Measurements from ENCODE around the gene ZSCAN26. TPM values are rescaled to one million over a fixed set of nuclear protein-coding genes. Genes with fewer than 3 reads are reported as not detected.
"Not testable (repeated sequence)": the region's sequence is repeated elsewhere in the genome, so short reads cannot be mapped to it uniquely, and the experiment has no call there.

Gene ZSCAN26
- polyA plus RNA-seq, 1 donor: 18.3 TPM

DNA sequence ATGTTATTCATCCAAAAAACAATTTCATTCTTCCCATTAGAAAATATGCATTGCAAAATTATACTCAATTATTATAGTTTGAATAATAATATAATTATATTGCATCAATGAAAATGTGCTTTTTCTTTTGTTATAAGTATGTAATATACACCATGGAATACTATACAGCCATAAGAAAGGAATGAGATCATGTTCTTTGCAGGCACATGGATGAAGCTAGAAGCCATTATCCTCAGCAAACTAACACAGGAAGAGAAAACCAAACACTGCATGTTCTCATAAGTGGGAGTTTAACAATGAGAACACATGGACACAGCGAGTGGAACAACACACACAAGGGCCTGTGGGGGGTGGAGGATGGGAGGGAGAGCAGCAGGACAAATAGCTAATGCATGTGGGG, 9.9 kb upstream of the ZSCAN26 start:
- no peak for DNase-seq (ENCODE audit: low read depth)

DNA sequence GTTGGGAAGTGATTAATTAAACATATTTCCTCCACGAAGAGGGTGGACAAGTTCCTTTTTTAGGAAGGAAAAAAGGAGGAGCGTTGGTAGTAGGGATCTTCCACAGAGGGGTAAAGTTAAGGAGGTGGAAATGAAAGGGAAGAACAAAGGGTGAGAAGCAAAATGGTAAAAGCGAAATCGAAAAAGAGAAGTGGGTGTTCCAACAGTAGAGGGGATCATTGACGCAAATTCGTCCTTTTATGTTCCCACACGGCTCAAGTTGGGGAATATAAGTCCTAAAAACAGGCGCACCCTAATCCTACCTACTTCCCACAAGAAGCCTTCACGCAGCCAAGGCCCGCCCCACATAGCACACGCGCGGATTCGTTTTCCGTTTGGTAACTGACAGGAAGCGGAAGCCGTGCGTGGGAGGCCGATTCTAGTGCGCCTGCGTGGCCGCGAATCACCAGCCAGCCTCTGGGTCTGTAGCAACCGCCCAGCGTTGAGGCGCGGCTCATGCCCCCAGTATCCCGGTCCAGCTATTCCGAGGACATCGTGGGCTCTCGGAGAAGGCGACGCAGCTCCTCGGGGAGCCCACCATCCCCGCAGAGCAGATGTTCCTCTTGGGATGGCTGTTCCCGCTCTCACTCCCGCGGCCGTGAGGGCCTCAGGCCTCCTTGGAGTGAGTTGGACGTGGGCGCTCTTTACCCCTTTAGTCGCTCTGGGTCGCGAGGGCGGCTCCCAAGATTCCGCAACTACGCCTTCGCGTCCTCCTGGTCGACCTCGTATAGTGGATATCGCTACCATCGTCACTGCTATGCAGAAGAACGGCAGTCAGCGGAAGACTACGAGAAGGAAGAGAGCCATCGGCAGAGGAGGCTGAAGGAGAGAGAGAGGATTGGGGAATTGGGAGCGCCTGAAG, 7.8 kb upstream of the ZSCAN26 start, which contains the start of gene NKAPL:
Gene NKAPL (plus strand): TSS at position 421 of the 901 bp plus-strand sequence. CDS start 75 bp downstream, at position 496.
- no peak for DNase-seq (ENCODE audit: low read depth)

DNA sequence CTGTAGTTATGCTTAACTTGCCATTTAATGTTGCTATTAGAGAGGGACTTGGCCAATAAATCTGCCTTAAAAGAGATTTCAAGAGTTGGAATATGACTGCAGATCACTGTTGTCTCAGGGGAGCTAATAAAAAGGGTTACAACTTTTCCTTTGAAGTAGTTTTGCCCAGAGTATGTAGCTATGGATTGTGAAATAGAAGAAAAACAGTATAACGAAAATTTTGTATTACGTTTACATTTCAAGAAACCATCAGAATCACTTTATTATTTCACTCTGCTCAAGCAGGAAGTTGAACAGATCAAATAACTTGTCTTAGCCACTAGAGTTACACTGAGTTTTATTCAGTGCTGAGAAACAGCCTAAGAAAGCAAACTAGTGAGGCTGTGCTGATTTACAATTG, 3.0 kb upstream of the ZSCAN26 start:
- DNase-seq (ENCODE audit: low read depth): no peak

DNA sequence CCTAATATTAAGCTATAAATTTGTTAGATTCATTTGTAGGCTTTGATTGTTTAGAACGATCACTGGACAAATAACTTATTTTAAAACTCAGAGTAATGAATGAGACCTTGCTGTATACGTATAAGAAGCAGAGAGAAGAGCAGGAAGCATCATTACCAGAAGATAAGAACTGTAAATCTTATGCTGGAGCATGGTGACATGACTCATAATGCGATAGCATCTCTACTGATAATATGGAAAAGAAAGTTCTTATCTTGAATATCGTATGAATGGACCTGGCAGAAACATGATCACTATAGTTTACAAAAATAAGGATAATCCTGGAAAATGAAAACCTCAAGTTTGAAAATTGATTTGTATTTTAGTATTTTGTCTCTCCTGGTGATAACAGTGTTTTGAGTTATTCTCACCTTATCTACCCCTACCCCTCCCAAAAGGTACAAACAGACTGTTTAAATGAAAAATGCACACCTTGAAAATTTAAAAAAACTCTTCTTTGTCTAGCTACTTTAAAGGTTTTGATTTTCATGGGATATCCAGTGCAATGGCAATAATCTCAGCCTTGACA, 2.0 kb upstream of the ZSCAN26 start:
- DNase-seq (ENCODE audit: low read depth): no peak

DNA sequence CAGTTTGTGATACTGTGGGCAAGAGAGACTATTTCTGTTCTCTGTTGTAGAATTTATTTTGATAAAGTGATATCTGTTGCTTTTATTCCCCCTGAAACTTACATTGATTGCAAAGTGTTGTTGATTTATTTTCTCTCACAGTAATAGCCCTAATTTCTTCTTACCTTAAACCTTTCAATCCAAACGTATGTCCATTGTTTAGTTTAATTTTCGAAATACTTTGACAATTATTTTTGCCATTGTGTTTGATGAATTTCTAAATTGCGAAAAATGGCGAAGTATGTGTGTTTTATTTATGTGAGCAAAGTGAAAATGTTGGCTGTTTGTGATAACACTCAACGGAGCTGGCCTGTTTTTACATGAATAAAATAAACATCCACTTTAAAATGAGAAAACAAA, 381 bp upstream of the ZSCAN26 start:
- no peak for DNase-seq (ENCODE audit: low read depth)

DNA sequence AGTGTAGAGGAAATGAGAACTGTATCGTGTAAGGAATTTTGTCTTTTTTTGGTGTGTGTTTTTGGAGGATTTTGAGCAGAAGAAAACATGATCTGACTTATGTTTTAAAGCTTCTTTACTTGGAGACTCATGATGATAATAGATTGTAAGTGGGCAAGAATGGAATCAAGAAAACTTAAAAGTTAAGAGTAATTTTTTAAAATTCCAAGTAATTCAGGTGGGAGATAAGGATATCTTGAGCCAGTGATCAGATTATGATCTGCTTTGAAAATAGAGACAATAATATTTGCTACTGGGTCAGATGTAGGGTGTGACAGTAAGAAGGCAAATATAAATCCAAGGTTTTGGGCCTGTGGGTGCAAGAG, 734 bp downstream of the ZSCAN26 start:
- no peak for DNase-seq (ENCODE audit: low read depth)

DNA sequence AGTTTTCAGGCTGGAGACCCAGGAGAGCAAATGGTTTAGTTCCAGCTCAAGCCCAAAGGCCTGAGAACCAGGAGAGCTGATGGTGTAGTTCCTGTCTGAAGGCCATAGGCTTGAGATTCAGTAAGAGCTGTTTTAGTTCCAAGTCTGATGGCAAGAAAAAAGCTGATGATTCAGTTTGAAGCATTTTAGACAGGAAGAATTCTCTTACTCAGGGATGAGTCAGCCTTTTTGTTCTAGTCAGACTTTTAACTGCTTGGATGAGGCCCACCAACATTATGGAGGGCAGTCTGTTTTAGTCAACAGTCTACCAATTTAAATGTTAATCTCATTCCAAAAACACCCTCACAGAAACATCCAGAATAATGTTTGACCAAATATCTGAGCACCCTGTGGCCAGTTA, 2.5 kb downstream of the ZSCAN26 start:
- DNase-seq (ENCODE audit: low read depth): no peak

DNA sequence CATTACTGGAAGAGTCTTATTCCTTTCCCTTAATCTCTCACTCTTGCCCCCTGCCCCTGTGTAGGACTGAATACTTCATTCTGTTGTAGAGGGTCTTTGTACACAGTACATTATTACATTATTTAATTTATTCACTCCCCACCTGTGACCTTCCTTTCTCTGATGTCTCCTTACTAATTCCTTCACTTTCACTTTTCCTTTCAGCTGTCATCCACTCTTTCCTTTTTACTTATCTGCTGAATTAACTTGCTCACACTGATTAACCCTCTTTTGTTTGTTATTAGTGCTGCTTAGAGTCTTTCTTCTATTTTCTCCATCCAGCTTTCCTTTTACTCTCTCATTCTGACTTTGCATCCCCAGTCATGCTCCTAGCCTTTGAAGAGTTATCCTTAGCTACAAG, 7.9 kb downstream of the ZSCAN26 start:
- no peak for DNase-seq (ENCODE audit: low read depth)

DNA sequence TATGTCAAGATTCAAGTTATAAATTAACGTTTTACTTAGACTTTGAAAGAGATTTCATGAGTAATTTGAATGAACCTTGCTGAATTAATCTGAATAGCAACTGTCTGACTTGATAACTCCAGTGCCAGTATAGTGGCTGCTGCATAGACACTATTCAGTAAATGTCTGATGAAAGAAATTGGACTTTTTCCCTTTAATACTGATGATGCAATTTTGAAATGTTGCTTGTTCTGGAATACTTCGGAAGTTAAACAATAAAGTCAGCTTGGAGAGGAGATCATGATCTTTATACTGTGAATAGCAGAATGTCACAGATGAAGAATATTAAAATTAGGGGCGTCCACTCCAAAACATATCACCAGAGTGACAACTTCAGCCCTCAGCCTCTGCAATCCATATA, 10.8 kb downstream of the ZSCAN26 start:
- DNase-seq (ENCODE audit: low read depth): no peak

DNA sequence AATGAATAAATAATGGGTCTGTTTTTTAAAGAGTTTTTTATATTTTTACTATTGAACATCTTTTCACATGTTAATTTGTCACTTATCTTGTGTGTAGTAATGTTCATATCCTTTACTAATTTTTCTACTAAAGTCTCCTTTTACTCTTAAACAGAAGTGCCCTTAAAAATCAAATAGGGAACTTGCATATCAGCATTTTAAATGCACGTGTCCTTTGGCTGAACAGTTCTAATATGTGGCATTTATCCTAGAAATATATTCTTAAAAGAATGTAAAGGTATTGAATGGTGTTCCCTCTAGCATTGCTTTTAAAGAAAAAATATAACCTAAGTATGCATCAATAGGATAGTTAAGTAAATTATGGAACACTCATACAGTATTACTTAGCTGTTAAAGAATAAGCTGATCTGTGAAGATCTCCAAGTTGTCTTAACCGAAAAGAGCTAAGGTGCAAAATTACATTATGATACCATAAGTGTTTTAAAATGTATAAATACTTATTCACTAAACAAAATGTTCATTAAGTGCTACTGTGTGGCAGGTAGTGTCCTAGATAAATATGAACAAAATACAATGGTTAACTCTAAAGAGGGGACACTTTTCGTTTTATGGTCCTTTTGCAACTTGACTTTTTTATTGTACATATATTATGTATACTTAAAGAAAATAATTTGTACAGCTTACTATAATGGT, 13.8 kb downstream of the ZSCAN26 start:
- DNase-seq (ENCODE audit: low read depth): no peak

DNA sequence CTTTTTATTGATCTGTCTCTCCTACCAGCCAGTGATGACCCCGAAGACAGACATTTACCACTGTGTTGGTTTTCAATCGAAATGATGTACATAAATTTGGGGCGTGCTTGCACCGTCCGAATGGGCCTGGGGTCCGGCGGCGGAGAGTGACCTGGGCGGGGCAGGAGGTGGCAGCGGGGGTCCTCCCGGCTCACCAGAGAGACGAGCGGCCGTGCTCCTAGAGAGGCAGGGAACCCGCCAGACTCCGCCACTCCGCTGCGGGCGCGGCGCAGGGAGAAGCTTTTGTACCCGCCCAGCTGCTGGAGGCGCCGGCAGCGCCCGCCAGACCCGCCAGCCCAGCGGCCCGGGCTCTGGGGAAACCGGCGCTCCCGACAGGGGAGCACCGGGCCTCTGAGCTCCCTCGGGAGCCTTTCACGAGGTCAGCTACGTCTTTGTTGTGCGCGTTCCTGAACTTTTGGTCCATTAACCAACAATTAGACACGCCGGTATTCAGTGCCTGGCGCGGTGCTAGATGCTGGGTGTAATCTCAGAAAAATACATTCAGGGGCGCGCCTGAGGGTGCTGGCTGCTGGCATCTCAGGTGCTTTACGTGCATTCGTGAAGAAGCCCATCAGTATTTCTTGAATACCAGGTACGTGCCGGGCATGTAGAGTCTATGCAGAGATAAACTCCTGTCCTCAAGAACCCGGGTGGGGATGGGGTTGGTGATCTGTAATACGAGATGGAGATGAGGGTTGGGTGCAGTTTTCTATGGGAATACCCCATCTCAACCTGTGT, 14.5 kb downstream of the ZSCAN26 start, which contains the start of gene PGBD1:
Gene PGBD1 (plus strand): TSS at position 285 of the 777 bp plus-strand sequence. CDS start 2,242 bp downstream, outside the sequence.
- DNase-seq (ENCODE audit: low read depth): no peak

DNA sequence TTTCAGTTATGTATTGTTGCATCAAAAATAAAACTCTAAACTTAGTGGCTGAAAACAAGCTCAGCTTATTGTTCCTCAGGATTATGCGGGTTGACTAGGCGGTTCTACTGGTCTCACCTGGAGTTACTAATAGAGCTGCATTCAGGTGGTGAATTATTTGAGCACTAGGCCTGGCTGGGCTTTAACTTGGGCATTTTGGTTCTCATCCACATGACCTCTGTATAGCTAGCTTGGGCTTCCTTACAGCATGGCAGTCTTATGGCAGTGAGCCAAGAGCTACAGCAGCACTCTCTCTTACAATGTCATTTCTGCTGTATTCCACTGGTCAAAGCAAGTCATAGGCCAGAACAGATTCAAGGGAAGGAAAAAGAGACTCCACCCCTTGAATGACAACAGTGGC, 16.0 kb downstream of the ZSCAN26 start:
- DNase-seq (ENCODE audit: low read depth): no peak

DNA sequence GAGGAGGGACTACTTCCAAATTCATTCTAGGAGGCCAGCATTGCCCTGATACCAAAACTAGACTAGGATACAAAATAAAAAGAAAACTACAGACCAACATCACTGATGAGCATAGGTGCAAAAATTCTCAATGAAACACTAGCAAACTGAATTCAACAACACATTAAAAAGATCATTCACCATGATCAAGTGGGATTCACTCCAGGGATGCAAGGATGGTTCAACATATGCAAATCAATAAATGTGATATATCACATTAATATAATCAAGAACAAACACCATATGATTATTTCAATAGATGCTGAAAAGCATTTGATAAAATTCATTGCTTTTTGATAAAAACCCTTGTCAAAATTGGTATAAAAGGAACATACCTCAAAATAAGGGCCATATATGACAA, 24.6 kb downstream of the ZSCAN26 start:
- DNase-seq (ENCODE audit: low read depth): no peak

DNA sequence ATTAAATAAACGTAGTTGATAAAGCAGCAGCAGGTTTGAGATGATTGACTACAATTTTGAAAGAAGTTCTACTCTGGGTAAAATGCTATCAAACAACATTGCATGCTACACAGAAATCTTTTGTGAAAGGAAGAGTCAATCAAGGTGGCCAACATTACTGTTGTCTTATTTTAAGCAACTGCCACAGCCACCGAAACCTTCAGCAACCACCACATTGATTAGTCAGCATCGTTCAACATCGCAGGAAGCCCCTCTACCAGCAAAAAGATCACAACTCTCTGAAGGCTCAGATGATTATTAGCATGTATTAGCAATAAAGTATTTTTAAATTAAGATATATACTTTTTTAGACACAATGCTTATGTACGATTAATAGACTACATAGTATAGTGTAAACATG, 28.4 kb downstream of the ZSCAN26 start:
- DNase-seq (ENCODE audit: low read depth): no peak

DNA sequence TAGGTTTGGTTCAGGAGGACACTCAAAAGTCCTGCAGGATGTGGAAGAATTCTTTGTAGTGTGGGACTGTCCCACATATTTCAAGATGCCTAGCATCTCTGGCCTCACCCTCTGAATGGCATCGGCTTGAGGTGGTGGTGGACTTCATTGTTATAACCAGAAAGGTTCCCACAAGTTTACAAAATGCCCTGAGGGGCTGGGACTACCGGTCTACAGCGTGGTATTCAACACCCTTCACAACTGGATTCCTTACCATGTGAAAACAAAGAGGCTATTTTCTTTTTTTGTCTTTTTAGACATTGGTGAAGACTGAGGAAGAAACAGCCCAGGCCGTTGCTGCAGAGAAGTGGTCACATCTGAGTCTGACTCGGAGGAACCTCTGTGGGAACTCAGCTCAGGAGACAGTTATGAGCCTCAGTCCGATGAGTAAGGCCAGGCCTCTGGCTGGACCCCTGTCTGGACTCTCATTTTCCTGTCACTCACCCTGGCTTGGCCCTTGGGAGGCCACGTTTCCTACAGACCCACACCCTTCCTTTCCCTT, 29.6 kb downstream of the ZSCAN26 start:
- no peak for DNase-seq (ENCODE audit: low read depth)

DNA sequence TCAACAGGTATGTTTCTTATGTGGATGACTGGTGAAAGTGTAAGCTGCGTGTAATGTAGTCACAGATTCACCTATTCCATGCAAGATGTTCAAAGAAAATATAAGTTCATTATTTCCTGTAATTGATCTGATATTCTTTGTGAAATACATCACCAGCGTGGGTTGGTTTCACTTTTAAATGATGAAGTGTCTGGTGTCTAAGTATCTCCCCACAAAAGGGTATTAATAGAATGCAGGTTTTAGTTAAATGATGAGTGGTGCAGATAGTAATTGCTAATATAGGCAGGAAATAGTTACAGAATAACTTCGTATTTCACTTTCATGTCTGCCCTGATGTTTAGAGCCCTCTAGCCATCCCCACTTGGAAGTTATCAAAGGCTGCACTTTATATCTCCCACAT, 36.6 kb downstream of the ZSCAN26 start:
- no peak for DNase-seq (ENCODE audit: low read depth)

DNA sequence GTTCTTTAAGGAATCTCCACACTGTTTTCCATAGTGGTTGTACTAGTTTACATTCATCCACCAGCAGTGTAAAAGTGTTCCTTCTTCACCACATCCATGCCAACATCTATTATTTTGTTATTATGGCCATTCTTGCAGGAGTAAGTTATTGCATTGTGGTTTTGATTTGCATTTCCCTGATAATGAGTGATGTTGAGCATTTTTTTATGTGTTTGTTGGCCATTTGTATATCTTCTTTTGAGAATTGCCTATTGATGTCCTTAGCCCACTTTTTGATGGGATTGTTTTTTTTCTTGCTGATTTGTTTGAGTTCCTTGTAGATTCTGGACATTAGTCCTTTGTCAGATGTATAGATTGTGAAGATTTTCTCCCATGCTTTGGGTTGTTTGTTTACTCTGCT, 39.4 kb downstream of the ZSCAN26 start:
- not testable (repeated sequence) for DNase-seq (ENCODE audit: low read depth)

DNA sequence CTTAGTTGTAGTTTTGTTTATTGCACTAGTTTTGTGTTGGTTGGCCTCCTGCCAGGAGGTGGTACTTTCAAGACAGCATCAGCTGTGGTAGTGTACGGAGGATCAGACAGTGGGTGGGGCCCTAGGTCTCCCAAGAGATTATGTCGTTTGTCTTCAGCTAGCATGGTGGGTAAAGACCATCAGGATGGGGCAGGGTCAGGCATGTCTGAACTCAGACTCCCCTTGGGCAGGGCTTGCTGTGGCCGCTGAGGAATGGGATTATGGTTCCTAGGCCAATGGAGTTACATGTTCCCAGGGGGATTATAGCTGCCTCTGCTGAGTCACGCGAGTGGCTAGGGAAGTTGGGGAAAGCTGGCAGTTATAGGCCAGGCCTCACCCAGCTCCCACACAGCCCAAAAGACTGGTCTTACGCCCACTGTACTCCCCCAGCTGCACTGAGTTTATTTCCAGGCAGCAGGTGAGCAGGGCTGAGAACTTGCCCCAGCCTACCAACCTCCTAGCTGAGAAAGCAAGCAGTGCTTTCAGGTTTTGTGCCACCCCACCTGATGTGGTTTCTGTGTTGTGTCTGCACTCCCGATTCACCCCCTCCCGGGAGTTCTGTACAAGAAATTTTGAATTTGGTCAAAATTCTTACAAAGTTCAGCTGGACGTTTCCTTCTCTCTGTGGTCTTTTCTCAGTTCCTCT, 44.3 kb downstream of the ZSCAN26 start:
- DNase-seq (ENCODE audit: low read depth): no peak

DNA sequence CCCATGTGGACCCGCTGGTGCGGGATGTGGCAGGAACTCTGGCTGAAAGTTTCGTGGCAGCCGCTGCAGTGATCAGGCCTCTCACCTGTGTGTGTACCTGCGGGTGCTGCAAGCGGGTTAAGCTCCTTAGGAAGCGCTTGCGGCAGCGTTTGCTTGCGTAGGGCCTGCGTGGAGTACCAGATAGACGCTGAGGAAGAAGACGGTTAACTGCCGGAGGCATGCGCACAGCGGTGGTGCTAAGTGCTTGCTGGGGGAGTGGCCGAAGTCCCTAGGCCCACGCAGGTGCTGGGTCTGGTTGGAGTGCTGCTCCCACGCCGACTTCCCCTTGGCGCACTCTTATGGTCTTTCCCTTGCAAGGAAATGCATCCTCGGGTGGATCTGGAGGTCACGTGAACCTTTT, 46.0 kb downstream of the ZSCAN26 start:
- DNase-seq (ENCODE audit: low read depth): no peak

DNA sequence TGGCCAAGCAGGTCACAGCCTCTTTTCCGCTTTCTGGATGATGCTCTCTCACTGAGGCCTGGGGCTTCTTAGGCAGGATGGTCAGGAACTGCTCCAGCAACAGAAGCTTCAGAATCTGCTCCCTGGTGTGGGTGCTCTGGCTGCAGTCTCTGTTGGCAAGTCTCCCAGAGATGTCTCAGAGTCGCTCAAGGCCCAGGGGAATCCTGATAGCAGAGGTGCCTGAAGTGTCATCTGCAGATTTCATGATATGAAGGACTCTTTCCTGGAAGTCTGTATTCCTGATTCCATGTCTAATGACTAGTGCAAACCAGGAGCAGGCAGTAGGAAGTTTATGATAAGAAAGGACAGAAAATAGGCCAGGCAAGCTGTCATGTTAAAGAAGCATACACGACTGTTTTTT, 48.7 kb downstream of the ZSCAN26 start:
- no peak for DNase-seq (ENCODE audit: low read depth)

DNA sequence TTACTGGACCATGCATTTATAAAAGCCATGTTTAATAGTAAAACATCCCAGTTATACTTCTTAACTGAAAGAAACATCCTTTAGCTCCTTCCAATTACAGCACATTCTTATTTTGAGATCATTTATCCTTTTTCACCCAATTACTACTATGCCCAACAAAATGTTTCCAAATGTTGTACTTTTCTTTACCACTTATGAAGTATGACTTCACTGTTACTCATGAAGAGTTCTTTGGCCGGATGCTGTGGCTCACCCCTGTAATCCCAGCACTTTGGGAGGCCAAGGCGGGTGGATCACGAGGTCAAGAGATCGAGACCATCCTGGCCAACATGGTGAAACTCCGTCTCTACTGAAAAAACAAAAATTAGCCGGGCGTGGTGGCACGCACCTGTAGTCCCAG, 50.9 kb downstream of the ZSCAN26 start:
- not testable (repeated sequence) for DNase-seq (ENCODE audit: low read depth)
